ENCODE data around the gene RLF. TPM values are rescaled to one million over a fixed set of nuclear protein-coding genes. Genes with fewer than 3 reads are reported as not detected.
A peak's percentile ranks its signal among the peaks of the same experiment; 100 is the strongest.

RLF gene
- total and polyA plus RNA-seq, 9 of the 15 experiments (the other 6 are each of a cell fraction or from before 2014, with no cell fraction given) = 3.6 to 35.0 (median 21.2) TPM

- peak; percentile 99 for TF ChIP-seq PHF20 (IDR thresholded peaks at IDR 0.05; ENCODE audit: partially characterized antibody)
- TF ChIP-seq ERF (CRISPR knock-in tag; IDR thresholded peaks at IDR 0.05) = 0 out of 2 replicates have a peak, but pooled peaks have one; percentile 18
- 0 out of 2 replicates have a peak, but pooled peaks have one; percentile 52 for TF ChIP-seq ATF4 (CRISPR knock-in tag; IDR thresholded peaks at IDR 0.05)
- no peak for TF ChIP-seq ZNF75A (CRISPR knock-in tag; IDR thresholded peaks at IDR 0.05)
- TF ChIP-seq VEZF1 (CRISPR knock-in tag; IDR thresholded peaks at IDR 0.05) = peak; percentile 79
- peak; percentile 27; the same call in 1 of the 2 replicates for TF ChIP-seq ZNF766 (CRISPR knock-in tag; conservative IDR thresholded peaks at IDR 0.05)
- peak; percentile 75 for TF ChIP-seq ZNF431 (CRISPR knock-in tag; IDR thresholded peaks at IDR 0.05)
- peak; percentile 96 for TF ChIP-seq MYC (IDR thresholded peaks at IDR 0.05; ENCODE audit: low read depth, low read length)
- TF ChIP-seq MYC (CRISPR knock-in tag; IDR thresholded peaks at IDR 0.05; ENCODE audit: borderline replicate concordance, low read depth) = peak; percentile 91; the same call in 1 of the 2 replicates
- peak; percentile 83; the same call in 1 of the 2 replicates for TF ChIP-seq MTA3 (IDR thresholded peaks at IDR 0.05; ENCODE audit: borderline replicate concordance)
- peak; percentile 100 for TF ChIP-seq POLR2G (IDR thresholded peaks at IDR 0.05; ENCODE audit: low read depth, low read length)
- no peak for TF ChIP-seq ZNF398 (CRISPR knock-in tag; IDR thresholded peaks at IDR 0.05)
- TF ChIP-seq TCFL5 (CRISPR knock-in tag; conservative IDR thresholded peaks at IDR 0.05) = no peak
- peak; percentile 99 for TF ChIP-seq PHF8 (IDR thresholded peaks at IDR 0.05; ENCODE audit: borderline replicate concordance, low read length)
- TF ChIP-seq CBFA2T3 (IDR thresholded peaks at IDR 0.05) = no peak
- peak; percentile 89 for TF ChIP-seq TFAP4 (CRISPR knock-in tag; IDR thresholded peaks at IDR 0.05; ENCODE audit: borderline replicate concordance)
- no peak for TF ChIP-seq ARID2 (IDR thresholded peaks at IDR 0.05)
- TF ChIP-seq NFXL1 (CRISPR knock-in tag; IDR thresholded peaks at IDR 0.05) = no peak
- peak; percentile 94 for TF ChIP-seq ZNF511 (CRISPR knock-in tag; IDR thresholded peaks at IDR 0.05)
- 0 out of 2 replicates have a peak, but pooled peaks have one; percentile 24 for TF ChIP-seq SMC3 (conservative IDR thresholded peaks at IDR 0.05; ENCODE audit: insufficient read depth, low read depth, low read length)
- TF ChIP-seq BRF2 (IDR thresholded peaks at IDR 0.05; ENCODE audit: borderline replicate concordance, insufficient read depth, insufficient read length) = no peak
Measured at GRCh38 chr1:40161125-40161887, at the start of gene RLF (continued).
